HG03432 (cell line): ENCODE data around the gene PTGS1.

Experiments used
- ATAC-seq: cut with Tn5 transposase; IDR thresholded peaks from one replicate; pipeline ENCODE4 v1.9.1; 2021; ENCODE audit warnings: mild to moderate bottlenecking, moderate library complexity; ENCODE audit not compliant: unreplicated experiment

Gene PTGS1

GRCh38 chr9:122372856-122373845 lies 2.3 kb downstream of the PTGS1 start:
- ATAC-seq = no peak

DNA sequence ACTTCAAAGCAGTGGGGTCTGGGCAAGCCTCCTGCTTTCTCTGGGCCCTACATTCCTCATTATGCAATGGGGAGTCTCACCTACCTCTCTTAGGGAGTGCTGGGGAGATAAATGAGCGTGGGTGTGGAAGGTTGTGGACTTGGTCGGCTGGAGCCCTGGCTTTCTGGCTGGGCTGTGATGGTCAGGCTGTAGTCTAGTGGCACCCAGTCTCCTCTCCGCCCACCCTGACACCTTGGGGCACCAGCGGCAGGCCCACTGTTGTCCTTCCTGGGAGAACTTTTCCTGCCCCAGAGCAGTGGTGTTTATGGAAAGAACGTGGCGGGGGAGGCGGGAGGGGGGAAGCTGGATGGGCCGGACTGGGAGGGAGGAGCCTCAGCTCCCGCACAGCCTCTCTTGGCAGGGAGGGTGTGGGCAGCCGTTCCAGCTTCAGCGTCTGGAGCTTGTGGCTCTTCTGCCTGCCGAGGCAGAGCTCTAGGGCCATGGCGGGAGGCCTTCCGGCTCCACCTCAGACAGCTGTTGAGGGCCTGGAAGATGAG lies 4.1 kb downstream of the PTGS1 start:
- no peak for ATAC-seq

DNA sequence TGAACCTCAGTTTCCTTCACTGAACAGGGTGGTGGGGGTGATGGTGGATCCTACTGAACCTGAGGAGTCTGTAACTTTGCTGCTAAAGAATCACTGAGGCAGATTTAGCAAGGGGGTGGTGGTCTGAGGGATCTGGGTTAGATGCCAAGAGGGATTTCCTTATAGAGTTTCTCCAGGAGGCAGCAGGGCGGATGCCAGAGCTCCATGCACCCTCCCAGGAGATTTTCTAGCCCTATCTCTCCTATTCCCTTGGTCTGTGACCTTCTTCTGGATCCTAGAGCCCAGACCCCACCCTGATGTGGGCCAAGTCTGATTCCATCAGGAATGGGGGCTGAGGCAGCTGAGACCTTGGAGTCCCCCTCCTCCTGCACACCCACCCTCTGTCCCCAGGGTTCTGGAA lies 6.0 kb downstream of the PTGS1 start:
- no peak for ATAC-seq

DNA sequence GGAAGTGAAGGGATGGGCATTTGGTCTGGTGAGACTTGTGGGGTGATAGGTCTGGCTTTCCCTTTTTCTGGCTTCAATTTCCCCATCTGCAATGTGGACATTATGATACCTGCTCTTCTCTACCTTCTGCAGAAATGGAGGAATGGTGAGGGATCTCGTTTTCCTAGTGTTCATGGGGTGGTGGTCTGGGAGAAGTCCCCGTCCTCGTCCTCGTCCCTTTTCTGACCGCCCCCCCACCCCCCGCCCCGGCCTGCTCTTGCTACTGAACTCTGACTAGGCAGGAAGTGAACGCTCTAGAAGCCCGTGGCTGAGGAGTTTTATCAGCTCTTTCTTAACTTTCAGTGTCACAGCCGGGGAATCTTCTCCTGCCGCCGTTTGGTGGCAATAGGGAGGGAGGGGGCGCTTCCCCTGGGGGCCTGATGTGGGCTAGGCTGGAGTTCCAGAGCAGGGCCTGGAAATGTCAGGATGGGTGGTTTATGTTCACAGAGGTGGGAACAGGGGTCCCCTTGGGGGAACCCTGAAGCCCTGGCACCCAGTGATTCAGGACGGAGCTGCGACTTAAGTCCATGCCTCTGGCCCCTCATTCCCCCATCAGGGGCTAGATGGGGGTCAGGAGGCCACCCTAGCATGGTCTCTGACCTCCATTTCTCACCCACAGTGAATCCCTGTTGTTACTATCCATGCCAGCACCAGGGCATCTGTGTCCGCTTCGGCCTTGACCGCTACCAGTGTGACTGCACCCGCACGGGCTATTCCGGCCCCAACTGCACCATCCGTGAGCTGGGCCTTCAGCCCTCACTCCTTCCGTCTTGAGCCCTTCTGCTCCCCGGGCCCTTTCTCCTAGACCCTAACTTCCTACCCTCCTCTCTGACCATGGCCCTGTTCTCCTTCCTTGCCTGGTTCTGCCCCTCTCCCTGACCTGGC lies 6.7 kb downstream of the PTGS1 start:
- peak; percentile 48 for ATAC-seq

- no peak for ATAC-seq
Observed at GRCh38 chr9:122378236-122378635, 7.4 kb downstream of the PTGS1 start.

DNA sequence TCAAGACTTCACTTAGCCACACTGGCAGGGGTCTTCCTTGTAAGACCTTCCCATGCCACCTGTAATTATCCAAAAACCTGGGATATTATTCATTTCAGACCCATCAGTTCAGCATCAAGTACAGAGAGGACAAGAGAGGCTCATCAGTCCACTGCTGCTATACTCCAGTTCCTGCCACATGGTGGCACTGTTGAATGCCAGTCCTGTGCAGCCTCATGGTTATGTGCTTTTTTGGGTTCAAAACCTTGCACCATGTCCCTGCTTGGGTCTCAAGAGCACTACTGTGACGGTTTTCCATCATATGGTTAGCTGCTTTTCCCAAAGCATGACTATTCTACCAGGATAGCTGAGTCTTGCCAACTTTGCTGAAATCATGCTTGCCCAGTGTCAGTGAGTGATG lies 8.5 kb downstream of the PTGS1 start:
- no peak for ATAC-seq

GRCh38 chr9:122380293-122380692 lies 9.5 kb downstream of the PTGS1 start:
- ATAC-seq = no peak

- no peak for ATAC-seq
Observed at GRCh38 chr9:122381206-122381950, 10.6 kb downstream of the PTGS1 start.

DNA sequence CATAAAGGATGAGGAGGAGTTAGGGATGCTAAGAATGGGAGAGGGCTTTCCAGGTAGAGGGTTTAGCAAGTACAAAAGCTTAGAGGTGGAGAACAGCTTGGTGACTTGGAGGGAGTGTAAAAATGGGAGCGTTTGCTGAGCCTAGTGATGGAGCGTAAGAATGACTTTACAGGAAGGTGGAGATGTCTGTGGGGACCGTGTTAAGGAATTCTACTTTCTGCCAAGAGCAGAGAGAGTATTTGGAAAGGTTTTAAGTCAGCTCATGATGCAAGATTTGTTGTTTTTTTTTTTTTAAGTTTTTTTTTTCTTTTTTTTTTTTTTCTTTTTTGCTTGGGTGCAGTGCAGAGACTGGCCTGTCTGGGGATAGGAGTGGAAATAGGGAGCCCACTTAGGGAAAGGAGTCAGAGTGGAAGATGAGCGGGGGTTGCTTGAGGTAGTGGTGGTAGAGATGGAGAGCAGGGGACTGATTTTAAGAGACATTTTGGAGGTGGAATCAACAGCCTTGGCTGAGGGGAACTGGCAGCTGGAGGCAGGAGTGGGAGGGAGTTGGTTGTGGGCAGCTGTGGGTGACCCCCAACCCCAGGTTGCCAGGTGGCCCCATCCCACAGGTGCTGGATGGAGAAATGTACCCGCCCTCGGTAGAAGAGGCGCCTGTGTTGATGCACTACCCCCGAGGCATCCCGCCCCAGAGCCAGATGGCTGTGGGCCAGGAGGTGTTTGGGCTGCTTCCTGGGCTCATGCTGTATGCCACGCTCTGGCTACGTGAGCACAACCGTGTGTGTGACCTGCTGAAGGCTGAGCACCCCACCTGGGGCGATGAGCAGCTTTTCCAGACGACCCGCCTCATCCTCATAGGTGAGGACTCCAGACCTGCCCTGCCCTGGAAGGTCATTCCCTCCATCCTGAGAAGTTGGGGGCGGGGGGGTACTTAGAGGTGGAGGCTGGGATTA lies 12.4 kb downstream of the PTGS1 start:
- no peak for ATAC-seq

GRCh38 chr9:122383992-122384461 lies 13.2 kb downstream of the PTGS1 start:
- ATAC-seq = no peak

GRCh38 chr9:122386311-122386872 lies 15.6 kb downstream of the PTGS1 start:
- no peak for ATAC-seq

DNA sequence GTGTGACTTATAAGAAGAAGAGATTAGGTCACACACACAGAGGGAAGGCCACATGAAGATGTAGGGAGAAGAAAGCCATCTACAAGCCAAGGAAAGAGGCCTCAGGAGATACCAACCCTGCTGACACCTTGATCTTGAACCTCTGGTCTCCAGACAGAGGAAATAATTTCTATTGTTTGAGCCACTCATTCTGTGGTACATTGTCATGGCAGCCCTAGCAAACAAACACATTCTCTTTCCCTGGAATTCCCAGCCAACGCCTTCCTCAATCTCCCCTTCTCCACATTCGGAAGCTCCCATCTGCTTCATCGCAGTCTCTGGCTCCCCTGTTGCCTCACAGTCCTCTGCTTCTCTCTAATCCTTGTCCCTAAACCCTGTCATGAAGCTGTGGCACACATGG lies 16.7 kb downstream of the PTGS1 start:
- no peak for ATAC-seq

- no peak for ATAC-seq
Observed at GRCh38 chr9:122389195-122389594, 18.4 kb downstream of the PTGS1 start.

DNA sequence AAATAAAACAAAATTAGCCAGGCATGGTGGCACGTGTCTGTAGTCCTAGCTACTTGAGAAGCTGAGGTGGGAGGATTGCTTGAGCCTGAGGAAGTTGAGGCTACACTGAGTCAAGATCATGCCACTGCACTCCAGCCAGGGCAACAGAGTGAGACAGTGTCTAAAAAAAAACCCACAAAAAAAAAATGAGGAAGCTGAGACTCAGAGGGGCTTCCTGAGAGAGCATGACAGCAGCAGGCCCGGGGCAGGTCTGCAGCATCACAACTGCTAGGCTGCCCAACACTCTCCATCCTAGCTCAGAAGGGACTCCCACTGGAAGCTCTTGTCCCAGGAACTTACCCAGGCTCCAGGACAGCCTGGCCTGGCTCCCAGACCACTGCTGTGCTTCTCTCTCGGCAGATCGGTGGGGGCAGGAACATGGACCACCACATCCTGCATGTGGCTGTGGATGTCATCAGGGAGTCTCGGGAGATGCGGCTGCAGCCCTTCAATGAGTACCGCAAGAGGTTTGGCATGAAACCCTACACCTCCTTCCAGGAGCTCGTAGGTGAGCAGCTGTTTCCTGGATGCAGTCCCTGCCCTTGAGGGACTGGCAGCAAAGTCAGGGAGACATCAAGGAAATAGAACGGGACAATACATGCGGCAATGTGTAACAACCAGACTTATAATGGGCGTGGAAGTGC lies 19.1 kb downstream of the PTGS1 start:
- ATAC-seq = peak; percentile 81

DNA sequence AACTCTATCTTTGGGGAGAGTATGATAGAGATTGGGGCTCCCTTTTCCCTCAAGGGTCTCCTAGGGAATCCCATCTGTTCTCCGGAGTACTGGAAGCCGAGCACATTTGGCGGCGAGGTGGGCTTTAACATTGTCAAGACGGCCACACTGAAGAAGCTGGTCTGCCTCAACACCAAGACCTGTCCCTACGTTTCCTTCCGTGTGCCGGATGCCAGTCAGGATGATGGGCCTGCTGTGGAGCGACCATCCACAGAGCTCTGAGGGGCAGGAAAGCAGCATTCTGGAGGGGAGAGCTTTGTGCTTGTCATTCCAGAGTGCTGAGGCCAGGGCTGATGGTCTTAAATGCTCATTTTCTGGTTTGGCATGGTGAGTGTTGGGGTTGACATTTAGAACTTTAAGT lies 21.5 kb downstream of the PTGS1 start:
- no peak for ATAC-seq

GRCh38 chr9:122392714-122393113 lies 21.9 kb downstream of the PTGS1 start:
- ATAC-seq = no peak

GRCh38 chr9:122393284-122393983 lies 22.6 kb downstream of the PTGS1 start:
- no peak for ATAC-seq
